Mucosa of rectum (tissue), 2 donors: ENCODE measurements around the gene DEDD2.

Experiments used
- H3K27ac ChIP-seq, 2 donors: one replicate each; pipeline ENCODE4 v1.7.0; 2013; ENCODE audit warnings: inconsistent platforms in 2 of 2, low read depth in 2 of 2, low read length in 2 of 2
- H3K27me3 ChIP-seq, 2 donors: one replicate each; pipeline ENCODE4 v1.7.0; 2013; ENCODE audit warnings: low read length in 2 of 2; ENCODE audit not compliant: control insufficient read depth in 2 of 2, insufficient read depth in 2 of 2
- H3K36me3 ChIP-seq, 2 donors: one replicate each; pipeline ENCODE4 v1.7.0; 2013; ENCODE audit warnings: low read length in 2 of 2; ENCODE audit not compliant: control insufficient read depth in 2 of 2, insufficient read depth in 2 of 2
- H3K4me1 ChIP-seq, 2 donors: one replicate each; pipeline ENCODE4 v1.7.0; 2013; ENCODE audit warnings: low read length in 2 of 2, mild to moderate bottlenecking in 1 of 2; ENCODE audit not compliant: control insufficient read depth in 2 of 2, insufficient read depth in 2 of 2
- H3K4me3 ChIP-seq, 2 donors: one replicate each; pipeline ENCODE4 v1.7.0; 2013; ENCODE audit warnings: low read length in 2 of 2
- H3K9ac ChIP-seq, 2 donors: one replicate each; pipeline ENCODE4 v1.7.0; 2013; ENCODE audit warnings: low read length in 2 of 2, low read depth in 1 of 2, mild to moderate bottlenecking in 1 of 2
- H3K9me3 ChIP-seq, 2 donors: one replicate each; pipeline ENCODE4 v1.7.0; 2013; ENCODE audit warnings: low read length in 2 of 2; ENCODE audit not compliant: control insufficient read depth in 2 of 2
- donor health status: healthy.
- donor health status: Normal muscosa, but diverticular disease.

The DEDD2 gene

DNA sequence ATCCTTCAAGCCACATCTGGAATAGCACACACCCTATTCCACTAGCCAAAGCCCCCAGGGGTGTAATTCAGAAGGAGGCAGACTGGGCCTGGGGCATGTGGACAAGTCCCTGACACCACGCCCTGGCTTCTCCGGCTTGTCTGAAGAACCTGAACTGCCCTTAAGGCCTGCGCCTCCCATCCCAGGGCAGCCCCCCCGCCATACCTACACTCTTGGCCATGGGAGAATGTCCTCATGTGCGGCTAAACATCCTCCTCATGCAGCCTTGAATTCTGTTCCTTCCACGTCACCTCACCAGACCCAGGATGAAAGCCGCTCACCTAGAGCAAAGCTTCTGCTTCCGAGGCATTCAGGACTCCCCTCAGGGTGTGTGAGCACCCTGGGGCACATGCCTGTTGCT is 60.9 kb downstream of the DEDD2 start:
- H3K4me1 ChIP-seq, result peaks cover 0 to 2% of the 10 kb centered on the region in 2 donors
- no peaks in the 10 kb centered on the region for H3K36me3 ChIP-seq
- peaks cover 13% of the 10 kb centered on the region in 2 donors for H3K27me3 ChIP-seq
- no peak overlapping the region for H3K27ac ChIP-seq
- H3K4me3 ChIP-seq, result no peak overlapping the region
- H3K9me3 ChIP-seq, result no peaks in the 10 kb centered on the region
- no peak overlapping the region for H3K9ac ChIP-seq

DNA sequence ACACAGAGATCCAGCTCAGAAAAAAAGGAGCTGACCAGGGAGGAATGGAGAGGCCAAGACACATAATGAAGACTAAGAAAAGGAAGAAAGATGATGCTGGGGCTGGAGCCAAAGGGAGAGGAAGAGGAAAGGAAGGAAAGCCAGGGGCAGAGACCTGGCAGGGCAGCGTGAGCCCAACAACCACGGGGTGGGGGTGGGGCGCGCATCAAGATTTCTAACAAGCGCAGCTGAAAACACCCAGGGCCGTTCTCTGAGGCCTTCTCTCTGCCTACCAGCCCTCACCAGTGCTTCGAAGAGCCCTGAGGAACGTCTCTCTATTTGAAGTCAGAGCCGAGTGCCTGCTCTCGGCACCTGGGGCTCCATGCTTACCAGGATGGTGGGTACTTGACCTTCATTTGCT is 61.7 kb downstream of the DEDD2 start:
- Histone ChIP-seq H3K27me3 (peaks cover 13 to 14% of the 10 kb centered on the region in 2 donors), H3K9ac (no peak overlapping the region), H3K27ac (no peak overlapping the region), H3K4me1 (peaks cover 0 to 2% of the 10 kb centered on the region in 2 donors), H3K9me3 (no peaks in the 10 kb centered on the region), H3K4me3 (no peak overlapping the region), H3K36me3 (no peaks in the 10 kb centered on the region)

DNA sequence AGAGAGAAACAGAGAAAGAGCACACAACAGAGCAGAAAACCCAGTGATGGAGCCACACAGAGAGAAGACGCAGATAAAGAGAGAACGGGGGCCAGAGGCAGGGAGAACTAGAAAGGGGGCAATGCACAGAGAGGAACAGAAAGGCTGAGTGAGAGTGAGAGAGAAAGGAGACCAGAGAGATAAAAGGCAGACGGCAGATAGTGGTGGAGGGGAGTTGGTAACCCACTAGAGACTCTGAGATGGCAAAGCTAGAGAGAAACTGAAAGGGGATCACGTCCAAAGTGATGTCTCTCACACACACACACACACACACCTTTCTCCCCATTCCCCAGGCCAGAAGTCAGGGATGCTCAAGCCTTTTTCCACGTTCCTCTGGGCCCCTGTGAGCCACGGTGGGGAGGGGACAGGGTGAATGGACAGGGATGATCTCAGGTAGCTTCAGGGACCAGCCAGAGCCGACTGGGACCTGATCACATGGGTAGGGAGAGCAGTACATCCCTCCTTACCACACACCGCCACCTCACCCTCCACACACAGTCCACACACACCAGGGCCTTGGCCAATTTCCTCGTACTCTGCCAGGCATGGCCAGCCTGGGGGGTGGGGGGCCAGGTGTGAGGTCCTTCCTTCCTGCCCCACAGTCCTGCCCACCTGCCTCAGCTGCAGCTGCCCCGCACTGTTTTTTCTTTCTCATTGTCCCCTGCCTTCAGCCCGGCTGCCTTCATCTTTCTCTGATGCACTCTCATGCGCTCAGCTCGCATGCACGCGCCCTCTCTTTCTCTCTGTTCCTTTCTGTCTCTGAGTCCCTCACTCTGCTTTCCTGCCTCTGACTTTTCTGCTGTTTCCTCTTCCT is 62.8 kb downstream of the DEDD2 start:
- no peaks in the 10 kb centered on the region for H3K36me3 ChIP-seq
- H3K9ac ChIP-seq, result no peak overlapping the region
- H3K4me3 ChIP-seq, result no peak overlapping the region
- H3K4me1 ChIP-seq, result peaks cover 0 to 2% of the 10 kb centered on the region in 2 donors
- H3K27ac ChIP-seq, result no peak overlapping the region
- peaks cover 16 to 18% of the 10 kb centered on the region in 2 donors for H3K27me3 ChIP-seq
- no peaks in the 10 kb centered on the region for H3K9me3 ChIP-seq

DNA sequence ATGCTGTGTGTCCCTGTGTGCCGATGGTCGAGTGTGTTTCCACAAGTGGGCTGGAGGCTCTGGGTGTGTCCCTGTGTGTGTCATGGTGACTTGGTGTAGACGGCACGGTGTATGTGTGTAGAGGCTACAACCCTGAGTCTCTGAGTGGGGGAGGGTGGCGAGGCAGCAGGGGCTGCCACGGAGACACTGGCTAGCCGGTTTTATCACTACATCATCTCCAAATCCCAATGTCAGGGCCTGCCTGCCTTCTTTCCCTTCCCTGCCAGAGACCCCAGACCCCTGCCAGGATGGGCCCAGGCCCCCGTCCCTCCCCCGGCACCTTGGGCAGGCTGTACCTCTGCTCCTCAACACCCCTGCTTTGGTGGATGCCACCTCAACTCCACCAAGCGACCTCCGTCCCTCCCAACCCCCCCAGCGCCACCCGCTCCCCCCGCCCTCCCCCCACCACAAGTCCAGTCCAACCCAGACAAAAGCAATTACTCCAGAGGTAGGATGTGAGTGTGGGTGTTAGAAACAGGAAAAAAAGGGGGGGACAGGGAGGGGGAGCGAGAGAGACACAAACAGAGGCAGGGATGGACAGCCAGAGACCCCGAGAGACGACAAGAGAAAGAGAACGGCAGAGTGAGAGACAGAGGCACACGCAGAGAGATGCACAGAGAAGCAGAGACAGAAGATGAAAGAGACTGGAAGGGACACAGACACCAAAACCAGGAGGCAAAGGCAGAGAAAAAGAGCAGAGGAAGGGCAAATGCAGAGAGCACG is 63.6 kb downstream of the DEDD2 start:
- Histone ChIP-seq H3K9ac (no peak overlapping the region), H3K9me3 (no peaks in the 10 kb centered on the region), H3K36me3 (no peaks in the 10 kb centered on the region), H3K27ac (no peak overlapping the region), H3K4me1 (peaks cover 0 to 2% of the 10 kb centered on the region in 2 donors), H3K27me3 (peaks cover 16 to 18% of the 10 kb centered on the region in 2 donors), H3K4me3 (no peak overlapping the region)

DNA sequence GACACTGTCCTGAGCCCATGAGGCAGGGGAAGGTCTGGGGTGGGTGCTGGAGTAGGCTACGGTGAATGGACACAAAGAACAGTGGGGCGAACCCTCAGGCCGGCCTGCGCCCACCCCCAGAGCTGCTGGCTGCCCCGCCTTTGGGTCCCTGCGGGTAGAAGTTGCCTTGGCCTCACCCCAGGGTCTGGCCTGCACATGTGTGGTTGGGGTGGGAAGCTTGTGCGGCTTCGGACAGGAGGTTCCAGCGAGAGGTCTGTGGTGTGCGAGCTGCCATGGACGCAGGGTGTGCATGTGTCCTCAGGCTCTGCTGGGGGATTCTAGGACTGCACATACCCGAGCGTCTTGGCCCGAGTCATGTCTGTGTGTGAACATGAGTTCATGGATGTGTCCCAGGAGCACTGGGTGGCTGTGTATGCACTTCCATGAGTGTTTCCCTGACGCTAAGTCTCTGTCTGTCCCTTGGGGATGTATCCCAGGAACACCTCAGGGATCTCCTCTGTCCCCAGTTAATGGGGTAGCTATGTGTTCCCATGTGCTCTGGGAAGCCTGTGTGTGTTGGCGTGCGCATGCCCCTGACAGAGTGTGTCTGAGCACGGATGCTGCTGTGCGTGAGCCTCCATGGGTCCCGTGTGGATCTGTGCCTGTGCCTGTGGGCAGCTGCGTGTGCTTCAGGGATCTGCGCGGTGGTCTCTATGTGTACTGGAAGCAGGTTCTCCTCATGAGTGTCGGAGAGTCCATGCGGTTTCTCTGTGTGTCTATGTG is 64.4 kb downstream of the DEDD2 start:
- no peaks in the 10 kb centered on the region for H3K9me3 ChIP-seq
- peaks cover 16 to 18% of the 10 kb centered on the region in 2 donors for H3K27me3 ChIP-seq
- no peak overlapping the region for H3K27ac ChIP-seq
- H3K36me3 ChIP-seq, result no peaks in the 10 kb centered on the region
- H3K9ac ChIP-seq, result no peak overlapping the region
- H3K4me3 ChIP-seq, result no peak overlapping the region
- H3K4me1 ChIP-seq, result peaks cover 0 to 2% of the 10 kb centered on the region in 2 donors

DNA sequence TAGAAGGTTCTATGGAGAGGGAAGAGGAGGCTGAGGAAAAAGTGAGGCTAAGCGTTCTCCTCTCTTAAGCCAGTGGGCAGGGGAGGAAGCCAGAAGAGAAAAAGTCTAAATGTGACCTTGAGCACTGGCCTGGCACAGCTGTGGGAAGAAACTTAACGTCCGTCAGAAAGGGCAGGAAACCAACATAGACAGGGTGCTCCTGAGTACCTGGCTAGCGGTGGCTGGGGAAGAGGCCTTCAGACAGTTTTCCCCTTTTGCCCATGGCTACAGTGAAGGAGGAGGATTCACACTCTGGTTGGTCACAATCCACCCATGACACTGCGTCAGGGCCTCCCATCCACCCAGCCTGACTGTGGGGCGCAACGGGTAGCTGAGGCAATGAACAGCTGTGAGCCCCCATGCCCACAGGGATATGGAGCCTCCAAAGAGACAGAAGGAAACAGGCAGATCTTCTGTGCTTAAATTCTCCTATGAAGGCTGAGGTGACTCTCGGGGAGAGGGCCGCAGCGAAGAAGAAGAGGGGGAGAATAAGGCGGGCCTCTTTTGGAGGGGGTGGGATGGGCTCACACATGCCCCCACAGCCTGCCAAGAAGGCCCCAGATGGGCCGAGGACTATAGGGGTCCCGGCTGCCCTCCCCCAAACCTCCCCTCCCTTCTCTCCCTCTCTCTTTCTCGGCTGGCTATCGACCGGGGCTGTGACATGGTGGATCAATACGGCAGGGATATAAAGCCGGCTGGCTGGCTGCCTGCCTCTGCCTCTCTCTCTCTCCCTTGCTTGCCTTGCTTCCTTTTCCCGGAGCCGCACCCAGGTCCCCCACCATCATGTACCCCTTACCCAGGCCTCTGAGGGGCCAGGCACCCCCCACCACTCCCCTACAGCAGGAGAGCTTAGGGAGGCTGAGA is 65.4 kb downstream of the DEDD2 start:
- H3K27ac ChIP-seq, result no peak overlapping the region
- no peaks in the 10 kb centered on the region for H3K9me3 ChIP-seq
- peaks cover 18% of the 10 kb centered on the region in 2 donors for H3K27me3 ChIP-seq
- H3K36me3 ChIP-seq, result no peaks in the 10 kb centered on the region
- no peak overlapping the region for H3K9ac ChIP-seq
- H3K4me1 ChIP-seq, result peaks cover 0 to 2% of the 10 kb centered on the region in 2 donors
- H3K4me3 ChIP-seq, result no peak overlapping the region

DNA sequence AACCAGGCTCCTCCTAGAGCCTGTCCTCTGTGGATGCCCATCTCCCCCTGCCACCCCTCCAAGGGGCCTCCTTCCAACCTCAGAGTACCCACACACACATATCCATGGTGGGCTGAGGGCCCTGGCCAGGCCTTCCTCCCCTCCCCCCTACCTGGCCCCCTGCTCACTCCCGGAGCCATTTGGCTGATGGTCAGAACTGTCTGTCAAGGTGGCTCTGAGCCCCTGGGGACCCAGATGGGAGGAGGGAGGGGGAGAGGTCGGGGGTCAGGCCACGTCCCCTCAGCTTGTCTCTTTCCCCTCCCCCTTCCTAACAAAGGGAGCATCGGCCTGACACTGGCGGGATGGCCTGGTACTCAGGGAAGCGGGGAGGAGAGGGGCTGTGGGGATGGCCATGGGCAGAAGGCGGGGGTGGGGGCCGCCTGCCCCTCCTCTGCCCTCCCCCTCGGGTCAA is 66.5 kb downstream of the DEDD2 start:
- no peaks in the 10 kb centered on the region for H3K36me3 ChIP-seq
- H3K4me1 ChIP-seq, result peaks cover 0 to 2% of the 10 kb centered on the region in 2 donors

DNA sequence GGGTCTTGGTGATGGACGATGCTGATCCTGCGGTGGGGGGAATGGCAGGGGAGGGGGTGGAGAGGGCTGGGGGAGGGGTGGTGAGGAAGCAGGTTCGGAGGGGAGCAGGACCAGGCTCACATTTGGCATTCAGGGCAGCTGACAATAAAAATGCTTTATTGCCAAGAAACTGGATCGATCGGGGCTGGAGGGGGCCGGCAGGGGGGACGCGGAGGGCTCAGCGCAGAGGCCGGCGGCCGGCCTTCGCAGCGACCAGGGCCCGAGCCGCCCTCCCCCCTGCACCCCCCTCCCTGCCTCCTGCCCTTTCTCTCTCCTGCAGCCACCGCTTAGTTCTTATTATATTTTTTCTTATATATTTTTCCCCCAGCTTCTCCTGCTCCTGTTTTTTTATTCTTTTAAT is 67.1 kb downstream of the DEDD2 start:
- Histone ChIP-seq H3K27me3 (peaks cover 18% of the 10 kb centered on the region in 2 donors), H3K27ac (no peak overlapping the region)

More for the DNA sequence above, 66.5 kb downstream of the DEDD2 start:
- H3K9ac ChIP-seq, result no peak overlapping the region
- H3K4me3 ChIP-seq, result no peak overlapping the region
- no peak overlapping the region for H3K27ac ChIP-seq
- peaks cover 18% of the 10 kb centered on the region in 2 donors for H3K27me3 ChIP-seq
- H3K9me3 ChIP-seq, result no peaks in the 10 kb centered on the region

DNA sequence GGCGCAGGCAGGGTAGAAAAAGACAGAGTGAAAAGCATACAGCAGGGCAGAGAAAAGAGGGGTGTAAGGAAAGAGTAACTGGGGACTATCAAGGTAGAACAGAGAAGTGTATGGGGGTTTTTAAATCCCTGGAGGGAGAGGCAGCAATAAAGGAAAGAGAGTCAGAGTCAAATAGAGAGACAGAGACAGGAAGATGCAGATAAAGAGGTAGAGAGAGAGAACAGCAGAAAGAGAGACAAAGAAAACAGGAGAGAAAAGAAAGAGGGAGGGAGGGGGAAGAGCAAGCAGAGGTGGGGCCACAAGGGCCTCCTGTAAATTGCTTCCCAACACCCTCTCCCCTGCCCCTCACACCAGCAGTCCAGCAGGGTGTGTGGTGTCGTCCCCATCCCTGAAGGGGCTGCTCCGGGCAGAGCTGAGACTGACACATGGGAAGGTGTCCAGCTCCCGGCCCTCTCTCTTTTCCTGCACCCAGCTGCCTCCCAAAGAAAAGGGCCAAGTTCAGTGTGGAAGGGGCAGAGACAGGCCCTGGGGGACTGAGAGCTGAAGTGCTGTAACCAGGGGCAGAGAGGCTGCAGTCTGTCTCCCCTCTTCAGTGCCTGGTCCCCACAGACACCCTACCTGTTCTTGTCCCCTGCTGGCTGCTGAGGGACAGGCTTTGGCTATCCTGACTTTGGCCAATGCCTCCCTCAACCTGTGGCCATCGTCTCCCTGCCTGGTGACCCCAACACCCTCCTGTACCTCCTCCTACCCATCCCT is 67.9 kb downstream of the DEDD2 start:
- Histone ChIP-seq H3K27me3 (peaks cover 16 to 18% of the 10 kb centered on the region in 2 donors), H3K4me1 (no peaks in the 10 kb centered on the region), H3K9ac (no peak overlapping the region), H3K27ac (no peak overlapping the region), H3K4me3 (no peak overlapping the region), H3K9me3 (no peaks in the 10 kb centered on the region), H3K36me3 (no peaks in the 10 kb centered on the region)

More for the DNA sequence above, 67.1 kb downstream of the DEDD2 start:
- Histone ChIP-seq H3K36me3 (no peaks in the 10 kb centered on the region), H3K4me3 (no peak overlapping the region), H3K4me1 (peaks cover 0 to 2% of the 10 kb centered on the region in 2 donors), H3K9ac (no peak overlapping the region), H3K9me3 (no peaks in the 10 kb centered on the region)
